HCT116 (cell line): Measurements from ENCODE around the gene C4orf51. TPM values are rescaled to one million over a fixed set of nuclear protein-coding genes. Genes with fewer than 3 reads are reported as not detected.

ENCODE experiments used
- ATAC-seq: fragments of 200-7000 bp; cut with Tn5 transposase; 2 replicates; pipeline ENCODE4 v1.9.1; 2020; ENCODE audit warnings: mild to moderate bottlenecking, moderate library complexity
- BruUV-seq: library from RNA; stranded (reverse); fragments of 400-500 nt; replicated peaks from 2 replicates; lab custom pipeline; 2021; lab: Mats Ljungman, UMichigan
- CTCF ChIA-PET: fragments of 300-600 bp; sonication (Branson Sonifier 250); formaldehyde crosslinking; loops from one replicate; lab custom pipeline; 2021; ENCODE audit warnings: antibody characterized with exemption; lab: Charles Lee
- POLR2A ChIA-PET: fragments of 300-600, 350-600 bp; sonication (Branson Sonifier 250); formaldehyde crosslinking; loops from one replicate; lab custom pipeline; 2021; ENCODE audit warnings: antibody characterized with exemption; lab: Charles Lee
- RAD21 ChIA-PET, 2 experiments: fragments of 300-600 bp; sonication (Branson Sonifier 250); formaldehyde crosslinking; loops; one replicate each; lab custom pipeline; 2023; ENCODE audit warnings: low total read pairs in 2 of 2; ENCODE audit not compliant: uncharacterized antibody in 2 of 2, unreplicated experiment in 2 of 2, low non-redundant PET in 1 of 2; lab: Charles Lee
- DNase-seq: peaks from one replicate; pipeline ENCODE4 v3.0.0-alpha.2; 2010; ENCODE audit warnings: low read depth, low spot score
- H2AFZ ChIP-seq: fragments of 200-600 bp; shearing (Covaris generic), sonication (generic); 2 replicates; pipeline ENCODE4 v1.6.1; 2017; ENCODE audit warnings: low read depth, mixed run types, mixed read lengths, antibody characterized with exemption, low read length; ENCODE audit not compliant: poor library complexity, severe bottlenecking
- H3K27ac ChIP-seq: 2 replicates; pipeline ENCODE4 v1.5.1; 2012; ENCODE audit warnings: low read depth, low read length
- H3K27me3 ChIP-seq: fragments of 200-600 bp; sonication (generic); 2 replicates; pipeline ENCODE4 v1.6.1; 2016; ENCODE audit warnings: mixed run types, low read length, mixed read lengths; ENCODE audit not compliant: insufficient read depth
- H3K36me3 ChIP-seq, 2 experiments: fragments of 200-500 bp in 1 of 2; fragments of 200-600 bp in 1 of 2; sonication (Bioruptor generic) in 1 of 2; sonication (generic) in 1 of 2; 2 replicates each; pipeline versions ENCODE4 v1.5.1 to v1.6.1; 2014 to 2016; ENCODE audit warnings: low read length in 2 of 2, inconsistent platforms in 1 of 2, mixed read lengths in 1 of 2, mixed run types in 1 of 2; ENCODE audit not compliant: insufficient read depth in 2 of 2, control insufficient read depth in 1 of 2
- H3K4me1 ChIP-seq, 2 experiments: fragments of 200-600 bp in 1 of 2; sonication (generic) in 1 of 2; 2 replicates each; pipeline versions ENCODE4 v1.5.1 to v1.6.1; 2012 to 2017; ENCODE audit warnings: low read length in 2 of 2, inconsistent platforms in 1 of 2, mild to moderate bottlenecking in 1 of 2, mixed read lengths in 1 of 2, mixed run types in 1 of 2, moderate library complexity in 1 of 2; ENCODE audit not compliant: insufficient read depth in 2 of 2, control insufficient read depth in 1 of 2
- H3K4me2 ChIP-seq: fragments of 200-600 bp; sonication (generic); 2 replicates; pipeline ENCODE4 v1.6.1; 2017; ENCODE audit warnings: mixed run types, low read length, mixed read lengths
- H3K4me3 ChIP-seq, 2 experiments: fragments of 200-600 bp in 1 of 2; sonication (generic) in 1 of 2; replicated peaks in 1 of 2; 2 replicates each; pipeline ENCODE4 v1.5.1; 2011 to 2016; ENCODE audit warnings: low read length in 2 of 2, control low read depth in 1 of 2, low read depth in 1 of 2, mild to moderate bottlenecking in 1 of 2, mixed read lengths in 1 of 2, mixed run types in 1 of 2
- H3K79me2 ChIP-seq: fragments of 200-600 bp; sonication (generic); 2 replicates; pipeline ENCODE4 v1.6.1; 2017; ENCODE audit warnings: mild to moderate bottlenecking, mixed run types, low read length, moderate library complexity, mixed read lengths; ENCODE audit not compliant: insufficient read depth
- H3K9ac ChIP-seq: fragments of 200-600 bp; sonication (generic); 2 replicates; pipeline ENCODE4 v1.6.1; 2016; ENCODE audit warnings: low read length, mixed read lengths
- H3K9me2 ChIP-seq: fragments of 200-600 bp; sonication (generic), shearing (Covaris generic); 2 replicates; pipeline ENCODE4 v1.6.1; 2017; ENCODE audit warnings: mixed run types, mild to moderate bottlenecking, moderate library complexity; ENCODE audit not compliant: insufficient read depth
- H3K9me3 ChIP-seq, 2 experiments: fragments of 200-500 bp in 1 of 2; fragments of 200-600 bp in 1 of 2; sonication (Bioruptor generic) in 1 of 2; sonication (generic) in 1 of 2; 2 replicates each; pipeline ENCODE4 v1.6.1; 2014 to 2017; ENCODE audit warnings: low read length in 2 of 2, mixed read lengths in 2 of 2, inconsistent platforms in 1 of 2, low read depth in 1 of 2, mild to moderate bottlenecking in 1 of 2, mixed run types in 1 of 2, moderate library complexity in 1 of 2; ENCODE audit not compliant: control insufficient read depth in 1 of 2, insufficient read depth in 1 of 2
- H4K20me1 ChIP-seq: fragments of 200-600 bp; sonication (generic), shearing (Covaris generic); 2 replicates; pipeline ENCODE4 v1.6.1; 2017; ENCODE audit warnings: mixed run types, mild to moderate bottlenecking, moderate library complexity; ENCODE audit not compliant: insufficient read depth
- CBX3 ChIP-seq: IDR thresholded peaks from 2 replicates; pipeline ENCODE4 v1.6.1; 2012; ENCODE audit warnings: low read depth
- CEBPB ChIP-seq: IDR thresholded peaks from 2 replicates; pipeline ENCODE4 v1.6.1; 2012; ENCODE audit warnings: low read depth
- CTCF ChIP-seq, 3 experiments: fragments of 200-600 bp in 1 of 3; sonication (generic) in 1 of 3; IDR thresholded peaks in 2 of 3; conservative IDR thresholded peaks in 1 of 3; 2 replicates each; pipeline ENCODE4 v1.5.1; 2012 to 2017; ENCODE audit warnings: low read depth in 2 of 3, low read length in 2 of 3, antibody characterized with exemption in 1 of 3, borderline replicate concordance in 1 of 3, control low read depth in 1 of 3, mild to moderate bottlenecking in 1 of 3, mixed read lengths in 1 of 3, mixed run types in 1 of 3, moderate library complexity in 1 of 3; ENCODE audit not compliant: insufficient read depth in 1 of 3
- EGR1 ChIP-seq: IDR thresholded peaks from 2 replicates; pipeline ENCODE4 v1.6.1; 2012; ENCODE audit warnings: low read depth
- EZH2 ChIP-seq: fragments of 200-600 bp; sonication (generic); IDR thresholded peaks from 2 replicates; pipeline ENCODE4 v1.6.1; 2017; ENCODE audit warnings: antibody characterized with exemption, mixed run types
- EZH2phosphoT487 ChIP-seq: fragments of 200-600 bp; IDR thresholded peaks from 2 replicates; pipeline ENCODE4 v1.6.1; 2018; ENCODE audit warnings: antibody characterized with exemption, borderline replicate concordance
- FOSL1 ChIP-seq: IDR thresholded peaks from 2 replicates; pipeline ENCODE4 v1.6.1; 2012; ENCODE audit warnings: low read depth
- JUND ChIP-seq: IDR thresholded peaks from 2 replicates; pipeline ENCODE4 v1.6.1; 2012
- MAX ChIP-seq: IDR thresholded peaks from 2 replicates; pipeline ENCODE4 v1.6.1; 2012
- POLR2A ChIP-seq: IDR thresholded peaks from 2 replicates; pipeline ENCODE4 v1.7.0; 2011; ENCODE audit warnings: borderline replicate concordance; ENCODE audit not compliant: insufficient read depth, insufficient read length; ENCODE audit errors: extremely low read depth
- RAD21 ChIP-seq: IDR thresholded peaks from 2 replicates; pipeline ENCODE4 v1.6.1; 2012; ENCODE audit warnings: low read depth, mild to moderate bottlenecking
- REST ChIP-seq: IDR thresholded peaks from 2 replicates; pipeline ENCODE4 v1.6.1; 2012; ENCODE audit warnings: low read depth
- SIN3A ChIP-seq: IDR thresholded peaks from 2 replicates; pipeline ENCODE4 v1.6.1; 2012; ENCODE audit warnings: low read depth
- SP1 ChIP-seq: IDR thresholded peaks from 2 replicates; pipeline ENCODE4 v1.6.1; 2012; ENCODE audit warnings: low read depth
- TCF7L2 ChIP-seq: IDR thresholded peaks from 2 replicates; pipeline ENCODE4 v1.7.0; 2011; ENCODE audit warnings: borderline replicate concordance, inconsistent platforms; ENCODE audit not compliant: insufficient read depth, insufficient read length; ENCODE audit errors: extremely low read depth
- YY1 ChIP-seq: IDR thresholded peaks from 2 replicates; pipeline ENCODE4 v1.6.1; 2011; ENCODE audit warnings: low read length, low read depth, moderate library complexity, mild to moderate bottlenecking; ENCODE audit not compliant: insufficient replicate concordance; ENCODE audit errors: extremely low read depth
- ZBTB33 ChIP-seq: IDR thresholded peaks from 2 replicates; pipeline ENCODE4 v1.6.1; 2011; ENCODE audit warnings: mild to moderate bottlenecking, low read length, moderate library complexity; ENCODE audit not compliant: insufficient replicate concordance; ENCODE audit errors: extremely low read depth
- ZFX ChIP-seq: fragments of 450-650 bp; IDR thresholded peaks from 2 replicates; pipeline ENCODE4 v1.6.1; 2017
- ZNF274 ChIP-seq: fragments of 200-500 bp; sonication (Bioruptor generic); IDR thresholded peaks from 2 replicates; pipeline ENCODE4 v1.6.1; 2014; ENCODE audit warnings: mild to moderate bottlenecking, low read depth, low read length, inconsistent platforms
- intact Hi-C: fragments of 100-400 bp; cut with micrococcal nuclease; formaldehyde crosslinking; loops from 2 replicates; pipeline ENCODE4 v1.10.0; 2022
- total RNA-seq: library from RNA; stranded (reverse); gene quantifications from one replicate; pipeline ENCODE4 v1.2.1, GENCODE V29; 2021; ENCODE audit not compliant: unreplicated experiment

C4orf51 gene
- total RNA-seq, 1 experiment from 2014 or later: not detected

GRCh38 chr4:145716661-145717200 is 36.8 kb downstream of the C4orf51 start:
- H3K27ac ChIP-seq: no peak overlapping the region
- no peak overlapping the region for H3K4me2 ChIP-seq
- no peak for ATAC-seq
- no peaks in the 10 kb centered on the region for H3K9me3 ChIP-seq
- H2AFZ ChIP-seq: no peak overlapping the region
- CTCF ChIA-PET: no interaction called here
- H3K9ac ChIP-seq: no peak overlapping the region
- intact Hi-C loops: no loop called here
- TF ChIP-seq CEBPB (no peak), EZH2phosphoT487 (no peak), YY1 (no peak), ZFX (no peak), MAX (no peak), EGR1 (no peak), CBX3 (no peak), ZBTB33 (no peak), REST (no peak), SP1 (no peak), CTCF (IDR thresholded peaks at IDR 0.05 in 2 of 3, conservative IDR thresholded peaks at IDR 0.05 in 1 of 3; ENCODE audit: borderline replicate concordance in 1 of 3, insufficient read depth in 1 of 3, low read depth in 2 of 3, low read length in 2 of 3) (no peak), ZNF274 (no peak), FOSL1 (no peak), EZH2 (no peak), RAD21 (no peak), POLR2A (no peak), SIN3A (no peak), JUND (no peak), TCF7L2 (no peak)
- H3K79me2 ChIP-seq: no peaks in the 10 kb centered on the region
- no peaks in the 10 kb centered on the region for H3K27me3 ChIP-seq
- BruUV-seq: no TSS peak
- H3K4me3 ChIP-seq: no peak overlapping the region
- no peak for DNase-seq
- no peaks in the 10 kb centered on the region for H4K20me1 ChIP-seq
- POLR2A ChIA-PET: no interaction called here
- RAD21 ChIA-PET: no interaction called here
- H3K9me2 ChIP-seq: no peaks in the 10 kb centered on the region
- no peaks in the 10 kb centered on the region for H3K36me3 ChIP-seq
- H3K4me1 ChIP-seq: no peaks in the 10 kb centered on the region
